ENCODE measurements around the gene PRICKLE4. TPM values are rescaled to one million over a fixed set of nuclear protein-coding genes. Genes with fewer than 3 reads are reported as not detected.

Gene PRICKLE4
- polyA plus RNA-seq, 1 donor, result 3.0 TPM

Other genes with a start within 250 kb of the PRICKLE4 start
- gene FOXP4, start 234.4 kb upstream of the PRICKLE4 start, polyA plus RNA-seq (ENCODE audit: insufficient read length), result 15.1 TPM
- gene MDFI, start 142.3 kb upstream of the PRICKLE4 start, polyA plus RNA-seq (ENCODE audit: insufficient read length), result 41.3 TPM
- gene TFEB, start 45.2 kb upstream of the PRICKLE4 start, polyA plus RNA-seq (ENCODE audit: insufficient read length), result 5.8 TPM
- gene PGC, start 33.4 kb upstream of the PRICKLE4 start, polyA plus RNA-seq (ENCODE audit: insufficient read length), result not detected
- gene FRS3, start 882 bp upstream of the PRICKLE4 start, polyA plus RNA-seq (ENCODE audit: insufficient read length), result 6.3 TPM
- 147 TPM for gene TOMM6, start 6.9 kb downstream of the PRICKLE4 start, polyA plus RNA-seq (ENCODE audit: insufficient read length)
- gene USP49, start 114.6 kb downstream of the PRICKLE4 start, polyA plus RNA-seq (ENCODE audit: insufficient read length), result 5.6 TPM
- 18.7 TPM for gene MED20, start 140.4 kb downstream of the PRICKLE4 start, polyA plus RNA-seq (ENCODE audit: insufficient read length)
- gene BYSL, start 140.7 kb downstream of the PRICKLE4 start, polyA plus RNA-seq (ENCODE audit: insufficient read length), result 33.3 TPM
- 86.6 TPM for gene CCND3, start 161.0 kb downstream of the PRICKLE4 start, polyA plus RNA-seq (ENCODE audit: insufficient read length)